ELF-1 (cell line): Measurements from ENCODE around the gene KRTAP24-1.

Experiments used
- DNase-seq: peaks from one replicate; pipeline ENCODE4 v3.0.0-alpha.2; 2016; ENCODE audit warnings: low read depth, low spot score

KRTAP24-1 gene

GRCh38 chr21:30234050-30234449 lies 48.7 kb downstream of the KRTAP24-1 start:
- no peak for DNase-seq

- no peak for DNase-seq
These were observed 49.3 kb downstream of the KRTAP24-1 start for GRCh38 chr21:30233228-30234020.

GRCh38 chr21:30232011-30232410 lies 50.7 kb downstream of the KRTAP24-1 start:
- DNase-seq, result no peak
